SH-SY5Y (cell line): ENCODE results near the gene RNH1.

Source experiments
- GATA2 ChIP-seq: IDR thresholded peaks from 2 replicates; pipeline ENCODE4 v1.6.1; 2011; ENCODE audit warnings: mild to moderate bottlenecking, low read depth, low read length
- GATA3 ChIP-seq: IDR thresholded peaks from 2 replicates; pipeline ENCODE4 v1.6.1; 2011; ENCODE audit warnings: low read depth, mild to moderate bottlenecking, low read length, moderate library complexity

- TF ChIP-seq GATA2 (no peak), GATA3 (no peak)
Measured at GRCh38 chr11:452916-453527, 54.0 kb downstream of the RNH1 start.
